ENCODE results near the gene BEGAIN.
A peak's percentile ranks its signal among the peaks of the same experiment; 100 is the strongest.
"Not testable (repeated sequence)": the region's sequence is repeated elsewhere in the genome, so short reads cannot be mapped to it uniquely, and the experiment has no call there.

Gene BEGAIN

DNA sequence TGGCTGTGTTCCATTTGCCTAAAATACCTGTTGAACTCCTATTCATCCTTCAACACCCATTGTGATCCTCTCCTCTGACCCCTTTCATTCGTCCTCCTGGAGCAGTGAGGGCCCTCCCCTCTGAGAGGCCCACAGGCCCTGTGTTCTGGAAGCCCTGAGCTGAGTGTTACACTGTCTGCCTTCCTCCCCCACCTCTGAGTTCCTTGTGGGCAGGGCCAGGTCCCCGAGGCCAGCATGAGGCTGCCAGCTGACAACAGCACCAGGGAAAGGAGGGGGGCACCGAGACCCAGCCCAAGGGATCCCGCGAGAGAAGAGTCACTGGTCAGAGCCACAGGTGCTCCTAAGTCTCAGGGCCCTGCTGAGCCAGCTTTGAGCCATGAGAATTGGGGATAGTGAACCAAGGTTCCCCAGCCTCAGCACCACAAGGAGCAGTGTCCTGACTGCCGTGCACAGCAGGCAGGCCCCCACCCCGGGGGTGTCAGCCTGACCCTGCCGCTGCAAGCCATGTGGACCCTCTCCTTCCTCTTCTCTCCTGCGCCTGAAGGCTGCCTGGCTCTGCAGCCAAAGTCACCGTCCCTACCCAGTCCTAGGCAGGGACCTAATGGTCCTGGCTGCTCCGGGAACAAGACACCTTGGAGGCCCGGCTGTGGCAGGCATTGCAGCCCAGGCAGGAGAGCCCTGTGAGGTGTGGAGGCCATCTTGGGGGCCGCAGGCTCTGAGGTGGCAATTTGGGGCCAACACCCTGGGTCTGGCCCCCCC lies 52.5 kb downstream of the BEGAIN start:
- DNase-seq, result no peak

DNA sequence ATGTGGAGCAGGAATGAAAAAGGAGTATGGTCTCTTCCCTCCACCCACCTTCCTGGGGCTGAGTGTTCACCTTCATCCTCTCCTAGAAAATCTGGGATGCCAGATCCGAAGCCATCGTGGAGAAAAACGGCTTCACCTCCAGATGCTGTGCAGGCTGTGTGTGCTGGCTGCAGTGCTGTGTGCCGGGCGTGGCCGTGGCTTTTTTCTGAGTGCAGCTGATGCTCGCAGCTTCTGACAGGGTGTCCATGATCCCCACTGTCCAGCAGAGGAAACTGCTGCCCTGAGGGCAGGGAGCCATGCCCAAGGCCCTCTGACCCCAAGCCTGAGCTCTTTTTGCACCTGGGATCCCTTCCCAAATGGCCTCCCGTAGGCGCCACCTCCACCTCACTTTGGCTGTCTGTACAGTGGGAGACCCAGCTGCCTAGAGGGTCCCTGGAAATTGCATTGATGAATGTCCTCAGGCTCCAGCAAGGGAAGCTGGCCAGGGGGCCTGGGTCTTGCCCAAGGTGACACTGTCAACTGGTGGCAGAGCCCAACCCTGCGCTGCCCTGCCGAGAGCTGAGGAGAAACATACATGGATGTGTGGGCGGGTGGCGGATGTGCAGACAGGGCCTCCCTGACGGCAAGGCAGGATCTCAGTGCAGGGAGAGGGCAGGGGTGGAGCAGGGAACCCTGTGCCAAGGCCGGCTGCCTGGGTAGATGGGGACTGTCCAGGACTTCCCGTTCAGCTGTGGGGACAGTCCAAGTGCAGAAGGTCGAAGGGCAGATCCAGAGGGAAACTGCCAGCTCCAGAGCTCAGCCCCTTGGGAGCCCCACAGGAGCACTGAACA lies 53.3 kb downstream of the BEGAIN start:
- no peak for DNase-seq

DNA sequence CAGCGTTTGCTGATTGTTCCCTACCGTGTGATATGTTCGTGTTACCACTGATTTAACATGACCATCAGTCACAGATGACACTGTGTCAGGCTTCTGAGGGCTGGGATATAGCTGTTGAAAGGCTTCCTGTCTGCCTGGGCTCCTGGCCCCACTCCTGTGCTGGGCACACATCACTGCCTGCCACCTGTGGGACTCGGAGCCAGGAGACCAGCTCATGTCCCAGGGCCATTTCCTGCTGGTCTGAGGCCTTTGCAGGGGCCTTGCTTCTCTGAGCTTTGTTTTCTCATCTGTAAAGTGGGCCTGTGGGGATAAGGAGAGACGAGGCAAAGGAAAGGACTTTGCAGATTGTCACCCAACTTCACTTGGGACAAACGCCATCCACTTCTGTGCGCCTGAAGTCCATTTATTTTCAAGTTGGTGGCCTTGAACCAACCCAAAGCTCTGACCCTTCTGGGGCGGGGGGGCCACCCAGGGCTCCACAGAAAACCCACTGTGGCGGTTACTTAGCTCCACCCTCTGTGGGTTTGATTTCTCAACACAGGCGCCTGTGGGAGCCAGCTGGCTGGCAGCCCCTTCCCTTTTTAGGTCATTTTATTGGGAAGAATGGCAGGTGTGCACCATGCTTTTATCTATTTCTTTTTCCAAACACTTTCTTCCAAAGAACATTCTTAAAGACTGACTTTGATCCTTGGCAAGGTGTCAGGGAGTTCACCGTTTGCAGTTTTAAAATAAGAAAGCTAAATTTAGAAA lies 54.1 kb downstream of the BEGAIN start:
- DNase-seq, result peak; percentile 70

DNA sequence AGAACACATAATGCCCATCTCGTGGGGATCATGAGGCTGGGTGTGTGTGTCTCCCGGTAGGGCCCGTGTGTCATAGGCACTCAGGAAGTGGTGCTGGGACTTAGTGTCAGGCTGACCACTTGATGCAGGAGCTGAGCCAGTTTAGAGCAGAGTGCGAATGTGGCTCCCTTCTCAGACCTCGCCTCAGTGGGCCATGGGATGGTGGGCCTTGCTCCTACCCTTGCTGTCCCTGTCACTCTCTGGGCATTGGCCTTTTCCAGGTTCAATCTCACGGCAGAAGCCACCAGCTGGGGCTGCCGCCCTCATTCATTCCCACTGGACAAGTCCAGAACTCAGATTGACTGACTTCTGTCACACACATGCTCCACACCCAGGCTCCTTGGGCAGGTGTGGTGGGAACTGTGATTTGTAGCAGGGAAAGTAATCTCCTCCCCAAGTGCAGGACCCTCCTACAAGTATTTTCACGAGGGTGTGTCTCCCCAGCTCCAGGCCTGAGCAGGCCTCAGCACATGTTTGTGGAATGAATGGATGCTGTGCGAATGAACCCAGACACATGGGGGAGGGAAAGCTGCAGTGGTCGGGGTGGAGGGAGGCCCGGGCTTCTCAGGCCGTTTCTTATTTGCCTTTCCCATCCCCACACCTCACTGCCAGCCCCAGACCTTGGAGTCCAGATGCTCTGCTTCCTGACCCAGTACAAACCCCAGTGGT lies 54.9 kb downstream of the BEGAIN start:
- DNase-seq, result no peak

DNA sequence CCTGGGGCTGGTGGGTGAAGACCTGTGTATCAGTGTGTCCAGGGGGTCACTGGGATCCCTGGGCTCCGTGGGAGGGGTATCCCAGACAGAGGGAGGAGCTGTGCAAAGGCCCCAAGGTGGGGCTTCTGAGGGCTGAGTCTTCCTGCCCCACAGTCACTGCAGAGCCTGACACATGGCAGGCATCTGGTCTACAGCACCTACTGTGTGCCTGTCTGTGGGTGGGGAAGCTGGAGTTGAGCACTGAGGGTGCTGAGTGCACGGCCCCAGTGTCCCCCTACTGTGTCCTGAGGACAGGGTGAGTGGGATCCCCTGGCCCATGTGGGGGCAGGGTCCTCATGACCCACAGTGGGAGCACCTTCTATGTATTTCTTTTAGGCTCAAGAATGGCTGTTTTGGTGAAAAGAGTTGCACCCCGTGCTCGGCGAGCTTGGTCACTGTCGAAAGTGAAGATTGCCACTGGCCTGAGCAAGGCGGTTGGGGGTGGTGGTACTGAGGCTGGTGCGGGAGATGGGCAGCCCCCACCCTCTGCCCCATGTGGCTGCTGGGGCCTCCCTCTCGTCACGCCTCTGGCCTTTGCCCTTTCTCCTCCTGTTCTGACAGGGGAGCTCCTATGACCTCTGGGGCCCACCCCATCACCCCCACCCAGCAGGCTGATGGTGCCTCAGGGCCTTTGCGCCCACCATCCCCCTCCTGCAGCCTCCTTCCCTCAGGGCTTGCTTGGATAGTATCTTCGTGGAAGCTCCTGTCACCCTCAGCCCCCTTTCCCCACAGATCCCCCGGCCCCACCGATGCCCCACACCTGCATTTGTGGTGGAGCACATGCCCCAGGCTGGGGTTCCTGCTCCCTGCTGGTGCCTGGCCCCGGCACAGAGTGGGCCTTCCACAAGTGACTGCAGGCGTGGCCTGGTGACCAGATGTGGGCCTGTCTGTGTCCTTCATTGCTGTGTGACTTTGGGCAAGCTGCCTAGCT lies 55.8 kb downstream of the BEGAIN start:
- DNase-seq, result no peak

DNA sequence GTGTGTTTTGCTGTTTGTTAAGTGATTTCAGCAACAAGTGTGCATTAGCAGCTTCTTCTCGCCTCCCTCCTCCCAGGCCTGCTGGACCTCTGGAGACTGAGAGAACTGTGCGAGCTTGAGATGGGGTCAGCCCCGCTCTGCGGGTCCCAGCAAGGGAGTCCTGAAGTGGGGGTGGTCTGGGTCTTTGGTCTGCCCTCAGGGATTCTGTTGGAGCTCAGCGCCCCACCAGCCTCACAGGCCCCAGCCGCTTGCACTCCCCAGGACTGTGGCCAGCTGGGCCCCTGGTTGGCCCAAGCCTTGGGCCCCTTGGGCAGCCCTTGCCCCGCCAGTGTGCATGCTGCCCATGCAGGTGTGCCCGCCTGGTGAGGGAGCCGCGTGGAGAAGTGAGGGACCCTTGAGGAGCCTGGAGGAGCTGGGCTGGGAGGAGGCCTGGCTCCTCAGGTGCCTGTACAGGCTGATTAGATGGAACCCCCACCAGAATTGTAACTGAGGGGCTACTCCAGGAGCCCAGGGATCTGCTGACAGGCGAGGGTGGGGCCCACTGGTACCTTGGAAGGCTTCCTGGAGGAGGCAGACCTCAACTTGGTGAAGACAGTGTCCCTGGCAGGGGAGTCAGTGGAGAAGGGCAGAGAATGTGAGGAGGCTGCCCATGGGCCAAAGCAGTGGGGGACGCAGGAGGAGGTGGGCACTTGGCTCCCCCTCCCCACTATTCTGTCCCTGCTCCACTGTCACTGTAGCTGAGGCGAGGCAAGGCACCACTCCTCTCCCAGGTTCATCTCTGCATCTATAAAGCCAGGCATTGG lies 56.7 kb downstream of the BEGAIN start:
- DNase-seq, result no peak

DNA sequence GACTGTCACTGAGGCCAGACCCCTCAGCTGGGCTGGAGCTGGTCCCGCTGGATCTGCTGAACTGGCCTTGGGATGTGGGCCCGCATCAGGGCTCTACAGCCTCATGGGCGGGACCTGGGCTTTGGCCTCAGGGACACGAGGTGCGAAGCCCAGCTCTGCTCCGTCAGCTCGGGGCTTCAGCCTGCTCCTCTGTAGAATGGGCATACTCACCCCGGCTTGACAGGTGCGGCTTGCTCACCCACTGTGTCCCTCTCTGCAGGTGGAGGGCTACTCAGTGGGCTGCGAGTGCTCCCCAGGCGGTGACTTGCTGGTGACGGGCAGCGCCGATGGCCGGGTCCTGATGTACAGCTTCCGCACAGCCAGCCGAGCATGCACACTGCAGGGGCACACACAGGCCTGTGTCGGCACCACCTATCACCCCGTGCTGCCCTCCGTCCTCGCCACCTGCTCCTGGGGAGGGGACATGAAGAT lies 57.6 kb downstream of the BEGAIN start:
- no peak for DNase-seq

DNA sequence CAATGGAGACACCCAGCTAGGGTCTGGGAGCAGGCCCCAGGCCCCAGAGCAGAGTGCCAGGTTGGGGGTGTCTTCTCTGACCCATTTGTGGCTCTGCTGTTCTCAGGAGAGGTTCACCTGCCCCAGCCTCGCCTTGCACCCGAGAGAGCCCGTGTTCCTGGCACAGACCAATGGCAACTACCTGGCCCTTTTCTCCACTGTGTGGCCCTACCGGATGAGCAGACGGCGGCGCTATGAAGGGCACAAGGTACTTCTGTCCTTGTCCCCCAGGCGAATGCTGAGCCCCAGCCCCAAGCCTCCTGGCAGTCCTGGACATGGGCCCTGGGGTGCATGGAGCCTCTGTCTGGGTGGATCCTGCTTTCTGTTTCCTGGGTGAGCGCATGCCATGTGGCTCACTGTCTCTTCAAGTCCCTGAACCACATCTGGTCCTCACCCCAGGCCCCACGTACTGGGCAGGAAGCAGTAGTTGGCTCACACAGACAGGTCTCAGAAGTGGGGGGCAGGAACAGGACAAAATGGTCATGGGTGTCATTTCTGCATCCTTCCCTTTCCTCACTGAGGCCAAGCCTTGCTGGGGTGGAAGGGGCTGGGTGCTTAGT lies 58.2 kb downstream of the BEGAIN start:
- DNase-seq, result no peak

DNA sequence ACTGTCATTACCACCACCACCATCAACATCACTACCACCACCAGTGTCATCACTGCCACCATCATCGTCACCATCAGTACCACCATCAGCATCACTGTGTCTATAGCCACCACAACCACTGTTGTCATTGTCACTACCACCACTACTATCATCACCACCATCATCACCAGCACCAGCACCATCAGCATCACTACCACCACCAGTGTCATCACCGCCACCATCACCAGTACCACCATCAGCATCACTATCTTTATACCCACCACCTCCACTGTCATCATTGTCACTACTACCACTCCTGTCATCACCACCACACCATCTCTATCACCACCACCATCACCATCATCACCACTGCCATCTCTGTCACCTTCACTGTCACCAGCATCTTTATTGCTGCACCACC lies 60.6 kb downstream of the BEGAIN start:
- DNase-seq, result no peak

DNA sequence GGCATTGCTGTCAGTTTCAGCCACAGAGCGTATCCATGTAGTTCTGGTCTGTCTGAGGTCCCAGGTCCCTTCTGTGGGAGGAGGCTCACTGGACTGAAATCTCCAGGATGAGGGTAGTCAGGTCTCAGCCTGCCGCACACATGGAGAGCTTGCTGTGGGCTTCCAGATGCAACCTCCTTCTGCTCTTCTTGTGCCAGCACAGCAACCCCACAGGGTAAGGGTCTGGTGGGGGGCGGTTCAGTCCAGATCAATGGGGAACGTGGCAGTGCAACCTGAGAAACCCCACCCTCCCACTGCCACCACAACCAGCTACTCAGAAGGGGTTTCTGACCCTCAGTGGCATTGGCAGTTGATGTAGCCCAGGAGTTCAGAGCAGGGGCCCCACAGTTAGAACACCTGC lies 61.2 kb downstream of the BEGAIN start:
- no peak for DNase-seq

DNA sequence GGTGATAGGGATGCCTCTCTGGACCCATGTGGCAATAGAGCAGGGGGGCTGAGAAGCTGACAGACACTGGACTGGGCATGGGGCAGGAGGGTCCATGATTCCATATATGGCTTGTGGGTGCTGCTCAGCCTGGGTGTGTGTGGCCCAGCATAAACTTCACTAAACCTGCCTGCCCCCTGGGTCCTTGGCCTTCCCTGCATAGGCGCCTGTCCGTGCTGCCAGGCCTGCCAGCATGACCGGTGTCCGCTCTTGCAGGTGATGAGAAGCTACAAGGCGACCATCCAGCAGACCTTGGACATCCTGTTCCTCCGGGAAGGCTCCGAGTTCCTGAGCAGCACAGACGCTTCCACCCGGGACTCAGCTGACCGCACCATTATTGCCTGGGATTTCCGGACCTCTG lies 61.6 kb downstream of the BEGAIN start:
- no peak for DNase-seq

DNA sequence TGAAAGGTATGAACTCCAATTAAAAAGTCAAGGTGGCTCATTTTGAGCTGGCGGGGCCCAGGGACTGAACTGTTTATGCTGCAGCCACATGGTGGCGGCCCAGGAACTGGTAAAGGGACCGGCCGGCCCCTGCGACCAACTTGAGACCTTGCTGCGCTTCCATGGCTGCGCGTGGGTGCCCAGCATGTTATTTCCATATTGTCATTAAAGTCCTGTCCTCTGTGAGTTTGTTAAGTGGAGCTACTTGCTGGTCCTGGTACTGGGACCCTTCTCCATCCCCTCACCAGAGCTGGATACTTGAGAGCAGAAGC lies 62.3 kb downstream of the BEGAIN start:
- DNase-seq, result peak; percentile 83

DNA sequence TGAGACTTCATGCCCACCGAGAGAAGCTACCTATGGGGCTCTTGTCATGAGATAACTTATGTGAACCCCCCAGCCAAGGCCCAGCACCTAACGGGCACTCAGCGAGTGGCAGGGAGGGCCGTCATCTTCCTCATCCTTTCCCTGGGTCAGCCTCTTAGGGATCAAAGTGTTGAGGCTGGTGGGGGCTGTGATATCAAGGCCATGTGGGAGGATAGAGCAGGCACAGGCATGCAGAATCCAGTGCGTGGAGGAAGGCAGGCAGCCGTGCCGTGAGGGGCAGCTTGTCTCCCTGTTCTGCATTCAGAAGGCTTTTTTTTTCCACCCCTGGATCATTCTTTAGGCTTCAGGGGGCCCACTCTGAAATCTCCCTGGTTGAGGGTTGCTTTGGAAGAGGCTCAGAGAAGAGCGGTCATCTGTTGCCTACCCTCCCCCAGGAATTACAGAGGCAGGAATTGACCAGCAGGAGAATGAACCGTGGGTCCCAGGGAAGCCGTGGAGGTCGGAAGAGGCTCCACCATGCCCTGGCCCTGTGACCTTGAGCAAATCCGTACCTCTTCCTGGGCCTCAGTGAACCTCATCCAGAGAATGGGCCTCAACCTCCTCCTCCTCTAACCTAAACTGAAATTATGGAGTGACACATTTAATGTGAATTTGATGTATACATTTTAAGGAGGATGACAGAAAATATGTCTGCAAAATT lies 62.8 kb downstream of the BEGAIN start:
- no peak for DNase-seq

DNA sequence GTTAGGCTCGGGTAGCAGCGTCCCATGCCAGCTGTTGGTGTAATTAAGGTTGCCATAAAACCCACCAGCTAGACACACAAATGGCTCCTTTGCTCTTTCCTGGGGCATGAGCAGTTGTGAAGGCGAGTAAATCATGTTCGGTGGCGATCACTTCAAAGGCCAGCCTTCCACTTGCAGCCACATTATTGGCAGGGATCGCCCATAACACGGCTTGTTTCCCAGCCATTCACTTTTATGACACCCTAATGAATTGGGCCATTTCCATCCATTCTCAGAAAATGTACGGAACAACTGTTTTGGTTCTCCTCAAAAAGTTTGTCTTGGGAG lies 63.4 kb downstream of the BEGAIN start:
- DNase-seq, result no peak

DNA sequence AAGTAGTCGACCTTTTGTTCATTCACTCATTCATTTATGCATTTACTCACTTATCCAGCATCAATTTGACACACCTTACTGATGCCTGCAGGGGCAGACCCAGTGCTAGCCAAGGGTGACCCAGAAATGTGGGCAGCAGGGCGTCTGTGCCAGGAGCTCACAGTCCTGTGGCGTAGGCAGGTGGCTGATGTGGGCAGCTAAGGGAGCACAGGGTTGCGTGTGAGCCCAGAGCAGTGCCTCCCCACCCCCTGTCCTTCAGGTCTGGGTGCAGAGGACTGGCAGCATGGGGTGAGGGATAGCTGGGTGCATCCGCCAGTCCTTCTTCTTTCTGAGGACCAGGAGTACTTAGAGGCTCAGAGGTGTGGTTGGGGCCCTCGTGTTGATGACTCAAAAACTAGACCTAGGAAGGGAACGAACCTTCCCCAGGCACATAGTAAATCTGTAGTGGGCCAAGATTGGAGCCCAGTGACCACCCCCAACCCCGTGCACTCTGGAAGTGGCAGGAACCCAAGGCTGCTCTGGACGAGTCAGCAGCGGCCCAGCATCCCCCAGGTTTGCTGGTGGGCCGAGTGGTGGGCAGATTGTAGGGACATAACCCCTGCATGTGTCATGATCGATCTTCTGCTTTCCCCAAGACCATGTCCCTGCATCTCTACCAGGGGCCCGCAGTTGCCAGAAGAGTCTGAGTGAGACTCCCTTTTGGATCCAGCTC lies 63.9 kb downstream of the BEGAIN start:
- no peak for DNase-seq

DNA sequence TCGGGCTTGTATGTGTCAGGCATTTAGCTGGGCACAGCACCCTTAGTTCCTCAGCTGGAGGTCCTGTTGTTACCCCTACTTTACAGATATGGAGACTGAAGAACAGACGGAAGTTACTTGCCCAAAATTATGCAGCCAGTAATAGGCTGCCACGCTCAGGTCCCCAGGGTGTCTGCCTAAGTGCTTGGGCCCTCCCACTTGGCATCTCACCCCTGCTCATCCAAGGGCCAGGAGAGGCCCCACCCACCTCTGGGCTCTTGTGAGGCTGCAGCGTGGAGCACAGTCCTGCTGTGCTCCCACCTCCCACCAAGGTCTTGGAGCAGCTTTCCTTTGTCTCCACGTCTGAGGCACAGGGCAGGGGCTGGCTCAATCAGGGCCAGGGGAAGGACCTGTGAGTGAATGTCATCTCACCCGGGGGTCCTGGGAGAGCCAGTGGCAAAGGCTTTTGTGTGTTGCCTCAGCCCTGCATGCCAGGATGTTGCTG lies 64.6 kb downstream of the BEGAIN start:
- DNase-seq, result no peak

DNA sequence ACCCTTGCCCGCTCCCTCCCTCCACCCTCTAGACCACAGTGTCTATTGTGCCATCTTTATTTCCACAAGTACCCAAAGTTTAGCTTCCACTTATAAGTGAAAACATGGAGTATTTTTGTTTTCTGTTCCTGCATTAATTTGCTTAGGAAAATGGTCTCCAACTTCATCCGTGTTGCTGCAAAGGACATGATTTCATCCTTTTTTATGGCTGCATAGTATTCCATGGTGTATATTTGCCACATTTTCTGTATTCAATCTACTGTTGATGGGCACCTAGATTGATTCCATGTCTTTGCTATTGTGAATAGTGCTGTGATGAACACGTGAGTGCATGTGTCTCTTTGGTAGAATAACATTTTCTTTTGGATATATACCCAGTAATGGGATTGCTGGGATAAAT lies 81.2 kb downstream of the BEGAIN start:
- not testable (repeated sequence) for DNase-seq

DNA sequence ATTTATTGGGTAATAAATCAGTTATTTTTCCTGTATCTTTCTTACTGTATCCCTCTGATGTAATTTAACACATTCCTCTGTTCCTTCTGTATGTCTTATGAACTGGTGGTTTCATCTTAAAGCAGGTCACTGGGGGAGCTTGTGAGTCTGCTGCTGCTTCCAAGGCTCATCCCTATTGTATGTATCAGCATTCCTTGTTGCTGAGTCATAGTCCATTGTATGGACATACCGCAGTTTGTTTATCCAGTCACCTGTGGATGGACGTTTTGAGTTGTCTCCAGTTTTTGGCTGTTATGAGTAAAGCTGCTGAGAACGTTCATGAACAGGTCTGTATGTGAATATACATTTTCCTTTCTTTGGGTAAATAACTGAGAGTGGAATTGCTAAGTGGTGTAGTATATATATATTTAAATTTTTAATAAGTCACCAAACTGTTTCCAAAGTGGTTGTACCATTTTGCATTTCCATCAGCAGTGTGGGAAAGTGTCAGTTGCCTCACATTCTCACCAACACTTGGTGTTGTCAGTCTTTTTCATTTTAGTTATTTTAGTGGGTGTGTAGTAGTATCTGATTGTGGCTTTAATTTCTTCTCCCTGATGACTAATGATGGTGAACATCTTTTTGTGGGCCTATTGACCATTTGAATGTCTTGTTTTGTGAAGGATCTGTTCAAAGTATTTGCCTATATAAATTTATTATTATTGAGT lies 82.7 kb downstream of the BEGAIN start:
- no peak for DNase-seq

DNA sequence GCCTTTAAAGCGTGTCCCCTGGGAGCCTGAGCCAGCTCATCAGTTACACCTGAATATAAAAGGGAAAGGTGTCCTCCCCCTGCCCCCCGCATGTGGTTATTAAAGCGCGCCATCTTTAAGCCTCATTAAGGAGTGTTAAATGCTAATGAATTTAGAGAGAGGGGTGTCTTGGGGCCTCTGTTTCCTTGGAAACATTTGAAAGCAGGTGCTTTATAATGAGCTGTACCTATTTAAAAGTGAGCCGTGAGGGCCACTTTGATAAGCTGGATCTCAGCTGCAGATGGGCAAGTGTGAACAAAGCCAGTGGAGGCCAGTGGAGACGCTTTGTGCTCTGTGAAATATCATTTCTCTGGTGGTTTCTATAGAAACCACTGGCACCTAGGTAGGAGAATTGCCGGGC lies 84.0 kb downstream of the BEGAIN start:
- no peak for DNase-seq

All from hematopoietic multipotent progenitor cell treated with erythropoietin and hydrocortisone succinate and interleukin-3 and kit ligand, for 6 days (in vitro differentiated cells).